ENCODE results near the gene HIBCH.
"Not testable (repeated sequence)": the region's sequence is repeated elsewhere in the genome, so short reads cannot be mapped to it uniquely, and the experiment has no call there.

The HIBCH gene

GRCh38 chr2:190352668-190353536, 33.3 kb upstream of the HIBCH start:
- DNase-seq (ENCODE audit: insufficient read length, low spot score) (no peak), FAIRE-seq (no peak)
- TF ChIP-seq POLR2A (IDR thresholded peaks at IDR 0.05; ENCODE audit: low read depth, low read length) = no peak

GRCh38 chr2:190351955-190352354, 32.3 kb upstream of the HIBCH start:
- FAIRE-seq (no peak), DNase-seq (ENCODE audit: insufficient read length, low spot score) (no peak)

GRCh38 chr2:190350371-190350770, 30.7 kb upstream of the HIBCH start:
- FAIRE-seq (no peak), DNase-seq (ENCODE audit: insufficient read length, low spot score) (no peak)
- no peak for TF ChIP-seq POLR2A (IDR thresholded peaks at IDR 0.05; ENCODE audit: low read depth, low read length)

More at GRCh38 chr2:190351955-190352354, 32.3 kb upstream of the HIBCH start:
- no peak for TF ChIP-seq POLR2A (IDR thresholded peaks at IDR 0.05; ENCODE audit: low read depth, low read length)

GRCh38 chr2:190344276-190344827, 24.7 kb upstream of the HIBCH start:
- FAIRE-seq (peak; percentile 66), DNase-seq (ENCODE audit: insufficient read length, low spot score) (peak; percentile 15)
- no peak for TF ChIP-seq POLR2A (IDR thresholded peaks at IDR 0.05; ENCODE audit: low read depth, low read length)

GRCh38 chr2:190343536-190344275, 24.1 kb upstream of the HIBCH start, which contains the start of gene INPP1:
INPP1 (plus strand) TSS chr2:190343589; CDS start chr2:190360103, 16,514 bp downstream.
- FAIRE-seq (no peak), DNase-seq (ENCODE audit: insufficient read length, low spot score) (peak; percentile 70)
- peak; percentile 66 for TF ChIP-seq POLR2A (IDR thresholded peaks at IDR 0.05; ENCODE audit: low read depth, low read length)

GRCh38 chr2:190343089-190343535, 23.5 kb upstream of the HIBCH start:
- peak; percentile 84 for FAIRE-seq
- no peak for DNase-seq (ENCODE audit: insufficient read length, low spot score)
- TF ChIP-seq POLR2A (IDR thresholded peaks at IDR 0.05; ENCODE audit: low read depth, low read length) = no peak

GRCh38 chr2:190342611-190343010, 23.0 kb upstream of the HIBCH start:
- DNase-seq (ENCODE audit: insufficient read length, low spot score) (no peak), FAIRE-seq (no peak)
- no peak for TF ChIP-seq POLR2A (IDR thresholded peaks at IDR 0.05; ENCODE audit: low read depth, low read length)

- DNase-seq (ENCODE audit: insufficient read length, low spot score) (no peak), FAIRE-seq (peak; percentile 87)
- TF ChIP-seq POLR2A (IDR thresholded peaks at IDR 0.05; ENCODE audit: low read depth, low read length) = no peak
These were observed 20.7 kb upstream of the HIBCH start for GRCh38 chr2:190340369-190340768.

- TF ChIP-seq POLR2A (IDR thresholded peaks at IDR 0.05; ENCODE audit: low read depth, low read length) = no peak
- FAIRE-seq (no peak), DNase-seq (ENCODE audit: insufficient read length, low spot score) (no peak)
These were observed 19.8 kb upstream of the HIBCH start for GRCh38 chr2:190339394-190339793.

GRCh38 chr2:190338453-190338852, 18.8 kb upstream of the HIBCH start:
- no peak for TF ChIP-seq POLR2A (IDR thresholded peaks at IDR 0.05; ENCODE audit: low read depth, low read length)
- FAIRE-seq (no peak), DNase-seq (ENCODE audit: insufficient read length, low spot score) (no peak)

- TF ChIP-seq POLR2A (IDR thresholded peaks at IDR 0.05; ENCODE audit: low read depth, low read length) = no peak
- FAIRE-seq (no peak), DNase-seq (ENCODE audit: insufficient read length, low spot score) (no peak)
These were observed 16.8 kb upstream of the HIBCH start for GRCh38 chr2:190336420-190336819.

GRCh38 chr2:190335584-190335983, 16.0 kb upstream of the HIBCH start:
- DNase-seq (ENCODE audit: insufficient read length, low spot score); FAIRE-seq: not testable (repeated sequence)

- TF ChIP-seq POLR2A (IDR thresholded peaks at IDR 0.05; ENCODE audit: low read depth, low read length) = no peak
- no peak for DNase-seq (ENCODE audit: insufficient read length, low spot score)
- no peak for FAIRE-seq
These were observed 15.6 kb upstream of the HIBCH start for GRCh38 chr2:190335225-190335559.

GRCh38 chr2:190334479-190335224, 15.0 kb upstream of the HIBCH start:
- no peak for TF ChIP-seq POLR2A (IDR thresholded peaks at IDR 0.05; ENCODE audit: low read depth, low read length)
- FAIRE-seq = peak; percentile 81
- no peak for DNase-seq (ENCODE audit: insufficient read length, low spot score)
